Stimulated activated CD4-positive, alpha-beta T cell treated with anti-CD3 and anti-CD28 coated beads, TNF-alpha, amount 100 ng/mL, for 4 hours (primary cell): ENCODE results near the gene LCE7A.

Experiments
- DNase-seq, 3 experiments: peaks; one replicate each; pipeline ENCODE4 v3.0.0-alpha.2; 2020; ENCODE audit warnings: low read depth in 3 of 3

LCE7A gene

DNA sequence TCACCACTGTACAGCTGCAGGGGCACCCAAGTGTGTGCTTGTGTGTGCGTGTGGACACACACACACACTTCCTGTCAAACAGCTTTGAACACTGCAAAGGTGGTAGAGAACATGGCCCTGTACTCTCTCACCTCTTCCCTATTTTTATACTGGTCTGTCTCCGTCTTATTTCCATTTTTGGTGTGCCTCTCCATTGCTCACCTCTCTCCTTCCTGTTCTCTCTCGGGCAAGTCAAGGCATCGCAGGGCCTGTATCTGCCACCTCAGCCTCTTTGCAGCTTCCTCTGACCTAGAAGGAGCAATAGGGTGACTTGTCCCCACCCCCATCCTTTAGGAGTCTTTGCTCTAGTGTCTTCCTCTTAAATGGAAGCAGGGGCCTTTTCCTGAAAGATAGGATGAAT, 20.5 kb downstream of the LCE7A start:
- no peak for DNase-seq

DNA sequence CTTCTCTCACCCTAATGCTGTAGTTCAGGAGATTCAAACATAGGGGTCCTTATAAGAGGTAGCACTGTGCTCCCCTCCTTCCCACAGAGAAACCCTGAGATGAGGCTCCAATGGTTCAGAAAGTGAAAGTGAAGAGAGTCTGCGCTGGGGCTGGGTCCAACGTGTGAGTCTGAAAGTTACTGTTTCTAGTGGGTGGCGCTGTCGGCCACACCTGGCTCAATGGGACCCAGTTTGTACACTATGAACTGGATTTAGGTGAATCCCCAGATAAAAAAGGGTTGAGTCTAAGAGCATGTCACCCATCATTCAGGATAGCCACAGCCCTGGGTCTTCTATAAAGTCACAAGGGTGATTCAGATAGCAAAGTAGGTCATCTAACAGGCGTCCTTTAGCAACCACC, 21.1 kb downstream of the LCE7A start:
- DNase-seq: no peak

DNA sequence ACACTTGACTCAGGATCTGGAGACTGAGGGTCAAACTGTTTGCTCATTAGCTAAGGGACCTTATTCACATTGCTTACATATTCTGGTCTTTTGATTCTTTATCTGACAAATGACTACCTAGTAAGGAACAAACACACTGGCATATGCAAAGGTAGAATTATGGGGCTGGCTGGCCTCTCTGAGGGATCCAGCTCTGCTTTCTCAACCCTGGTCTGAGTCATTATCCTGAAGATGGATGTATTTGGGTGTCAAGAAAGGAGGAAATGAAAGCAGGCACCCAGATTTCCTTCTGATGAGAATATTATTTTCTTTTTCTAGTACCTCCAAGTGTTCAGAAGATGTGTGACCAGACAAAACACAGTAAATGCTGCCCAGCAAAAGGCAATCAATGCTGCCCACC, 24.3 kb downstream of the LCE7A start:
- DNase-seq: no peak

- no peak for DNase-seq
Measured at GRCh38 chr1:152884506-152884905, 24.7 kb downstream of the LCE7A start.

DNA sequence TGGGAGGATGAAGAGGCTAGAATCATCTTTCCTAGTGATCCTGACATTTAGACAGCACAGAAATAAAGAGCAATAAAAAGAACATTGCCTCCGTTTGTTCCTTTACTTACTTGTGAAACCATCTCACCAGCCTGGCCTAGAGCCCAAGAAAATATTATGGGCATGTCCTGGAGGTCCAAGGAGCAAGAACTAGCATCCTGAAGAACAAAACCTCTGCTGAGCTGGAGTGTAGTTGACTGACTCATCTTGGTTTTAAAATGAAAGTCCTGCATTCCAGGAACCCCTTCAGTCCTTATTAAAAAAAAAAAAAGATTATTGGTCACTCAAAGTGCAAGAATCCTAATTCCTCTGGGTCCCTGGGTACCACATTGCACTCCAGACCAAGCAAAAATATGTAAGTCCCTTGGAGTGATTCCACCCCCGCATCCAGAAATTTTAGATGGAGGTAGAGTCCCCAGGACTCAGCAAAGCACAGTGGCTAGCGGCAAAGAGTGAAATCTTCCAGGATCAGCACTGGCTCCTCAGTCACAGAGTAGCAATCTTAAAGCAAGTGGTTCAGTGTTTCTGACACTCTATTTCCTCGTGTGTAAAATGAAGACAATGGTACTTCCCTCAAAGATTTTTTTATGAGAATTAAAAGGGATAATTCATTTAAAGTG, 25.3 kb downstream of the LCE7A start:
- no peak for DNase-seq

GRCh38 chr1:152886085-152886484, 26.3 kb downstream of the LCE7A start:
- no peak for DNase-seq

- no peak for DNase-seq
Measured at GRCh38 chr1:152886758-152887409, 27.1 kb downstream of the LCE7A start.

DNA sequence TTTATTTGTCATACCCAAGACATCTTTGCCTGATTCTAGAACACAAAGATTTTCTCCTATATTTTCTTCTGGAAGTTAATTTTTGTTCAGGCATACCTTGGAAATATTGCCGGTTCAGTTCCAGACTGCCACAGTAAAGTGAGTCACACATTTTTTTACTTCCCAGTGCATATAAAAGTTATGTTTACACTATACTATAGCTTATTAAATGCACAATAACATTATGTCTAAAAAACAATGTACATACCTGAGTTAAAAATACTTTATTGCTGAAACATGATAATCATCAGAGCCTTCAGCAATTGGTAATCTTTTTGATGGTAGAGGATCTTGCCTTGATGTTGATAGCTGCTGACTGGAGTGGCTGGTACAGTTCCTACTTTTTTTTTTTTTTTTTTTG, 28.3 kb downstream of the LCE7A start:
- DNase-seq: no peak

DNA sequence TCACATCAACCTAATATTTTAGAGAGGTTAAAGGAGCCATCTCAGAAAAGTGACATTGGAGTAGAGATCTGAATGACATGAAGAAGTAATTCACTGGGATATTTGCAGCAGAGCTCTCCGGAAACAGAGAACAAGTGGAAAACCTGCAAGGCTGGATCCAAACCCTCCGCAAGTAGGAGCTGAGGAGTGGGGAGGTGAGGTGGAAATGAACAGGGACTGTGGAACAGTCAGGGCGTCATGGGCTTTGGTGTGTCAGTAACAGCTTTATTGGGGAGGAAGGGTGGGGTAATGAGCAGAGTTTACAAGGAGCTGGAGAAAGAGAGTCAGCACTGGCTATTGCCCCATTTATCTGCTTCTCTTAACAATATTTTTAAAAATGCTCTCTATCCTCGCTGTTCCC, 39.2 kb downstream of the LCE7A start:
- no peak for DNase-seq

DNA sequence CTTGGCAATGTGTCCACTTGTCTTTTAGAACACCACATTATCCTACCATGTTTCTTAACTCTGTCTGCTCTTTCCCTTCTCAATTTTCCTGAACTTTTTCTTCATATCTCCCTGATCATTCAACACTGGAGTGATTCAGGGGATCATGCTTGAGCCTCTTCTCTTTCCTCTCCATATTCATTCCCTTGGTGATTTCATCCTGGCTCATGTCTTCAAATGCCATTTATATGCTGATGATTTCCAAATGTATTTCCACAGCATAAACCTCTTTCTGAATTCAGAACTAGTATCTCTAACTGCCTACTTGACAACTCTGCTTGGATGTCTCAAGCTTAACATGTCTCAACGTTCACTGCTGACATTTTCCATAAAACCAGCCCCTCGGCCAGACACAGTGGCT, 40.1 kb downstream of the LCE7A start:
- no peak for DNase-seq

GRCh38 chr1:152901631-152902030, 41.8 kb downstream of the LCE7A start:
- no peak for DNase-seq

- DNase-seq: no peak
Measured at GRCh38 chr1:152902636-152903035, 42.8 kb downstream of the LCE7A start.

DNA sequence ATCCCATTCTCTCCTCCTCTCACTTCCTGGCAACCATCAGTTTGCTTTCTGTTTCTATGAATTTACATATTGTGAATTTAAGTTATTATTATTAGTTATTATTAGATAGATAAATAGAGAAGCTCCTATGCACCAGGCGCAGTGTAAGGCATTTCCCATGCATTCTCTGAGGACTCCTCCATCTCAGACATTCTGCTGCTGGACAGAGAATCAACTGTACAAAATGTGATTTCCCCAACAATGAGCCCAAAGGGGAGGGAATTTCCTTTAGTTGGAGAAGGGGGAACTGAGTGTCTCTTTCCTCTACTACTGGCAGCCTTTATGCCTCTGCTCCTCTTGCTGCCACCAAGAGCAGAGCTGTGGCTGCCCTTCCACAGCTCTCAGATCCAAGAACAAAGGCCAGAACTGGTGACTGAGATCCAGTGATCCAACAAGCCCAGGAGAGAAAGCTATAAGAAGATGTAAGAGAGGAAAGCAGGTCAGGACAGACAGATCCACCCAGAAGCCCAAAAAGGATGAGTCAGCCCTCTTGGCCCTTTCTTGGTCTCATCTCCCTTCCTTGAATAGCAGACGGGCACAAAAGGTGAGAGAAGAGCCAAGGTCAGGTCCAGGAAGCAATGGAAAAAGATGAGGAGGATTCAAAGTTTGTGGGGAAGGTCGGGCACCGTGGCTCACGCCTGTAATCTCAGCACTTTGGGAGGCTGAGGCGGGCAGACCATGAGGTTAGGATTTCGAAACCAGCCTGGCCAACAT, 45.1 kb downstream of the LCE7A start:
- no peak for DNase-seq

DNA sequence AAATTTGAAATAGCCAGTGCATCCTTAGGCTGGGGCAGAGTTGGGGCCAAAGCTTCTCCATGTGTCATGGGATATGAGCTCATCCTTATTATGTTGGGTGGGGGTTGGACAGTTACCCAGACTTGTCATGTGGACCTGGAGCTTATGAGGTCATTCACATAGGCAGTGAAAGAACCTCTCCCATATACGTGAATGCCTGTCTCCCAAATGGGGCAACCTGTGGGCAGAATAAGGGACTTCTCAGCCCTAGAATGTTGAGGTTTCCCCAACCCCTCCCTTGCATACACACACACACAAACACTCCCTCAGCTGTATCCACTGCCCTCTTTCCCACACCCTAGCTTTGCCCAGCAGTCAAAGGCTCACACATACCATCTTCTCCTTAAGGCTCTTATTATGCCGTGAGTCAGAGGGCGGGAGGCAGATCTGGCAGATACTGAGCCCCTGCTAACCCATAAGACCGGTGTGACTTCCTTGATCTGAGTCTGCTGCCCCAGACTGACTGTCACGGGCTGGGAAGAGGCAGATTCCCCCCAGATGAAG, 46.3 kb downstream of the LCE7A start:
- DNase-seq: no peak

DNA sequence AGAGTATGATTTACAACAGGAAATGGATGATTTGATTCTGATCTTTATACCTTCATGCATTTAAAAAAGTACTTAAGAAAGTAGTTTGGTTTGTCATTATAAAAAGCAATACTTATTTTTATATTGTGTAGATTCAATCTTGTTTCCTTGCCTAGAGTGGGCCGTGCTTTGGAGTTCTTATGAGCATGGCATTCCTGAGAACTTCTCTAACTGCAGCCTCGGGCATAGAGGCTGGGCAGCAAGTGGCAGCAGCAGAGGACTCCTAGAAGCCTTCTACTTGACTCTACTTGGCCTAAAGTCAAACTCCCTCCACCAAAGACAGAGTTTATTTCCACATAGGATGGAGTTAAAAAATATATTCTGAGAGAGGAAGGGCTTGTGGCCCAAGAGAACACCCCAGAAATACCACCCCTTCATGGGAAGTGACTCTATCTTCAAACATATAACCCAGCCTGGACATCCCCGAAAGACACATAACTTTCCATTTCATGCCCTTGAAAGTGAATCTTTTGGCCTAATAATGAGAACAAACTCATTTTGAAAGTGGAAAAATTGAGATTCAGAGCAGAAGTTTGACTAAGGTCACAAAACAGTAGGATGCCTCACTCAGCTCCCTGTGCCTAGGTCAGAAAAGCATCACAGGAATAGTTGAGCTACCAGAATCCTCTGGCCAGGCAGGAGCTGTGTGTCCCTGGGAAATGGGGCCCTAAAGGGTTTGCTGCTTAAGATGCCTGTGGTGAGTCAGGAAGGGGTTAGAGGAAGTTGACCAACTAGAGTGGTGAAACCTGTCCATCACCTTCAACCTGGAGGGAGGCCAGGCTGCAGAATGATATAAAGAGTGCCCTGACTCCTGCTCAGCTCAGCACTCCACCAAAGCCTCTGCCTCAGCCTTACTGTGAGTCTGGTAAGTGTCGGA, 48.1 kb downstream of the LCE7A start, which contains the start of gene IVL:
Gene IVL, plus strand, starts transcription at position 861 of the 916 bp plus-strand sequence. CDS start 1,252 bp downstream, outside the sequence.
- no peak for DNase-seq

- DNase-seq: no peak
Measured at GRCh38 chr1:152909206-152909605, 49.4 kb downstream of the LCE7A start.
